HL-60 (cell line): ENCODE data around the gene SLC17A8.
"Not testable (repeated sequence)": the region's sequence is repeated elsewhere in the genome, so short reads cannot be mapped to it uniquely, and the experiment has no call there.

ENCODE experiments used
- DNase-seq, 2 experiments: peaks; one replicate each; pipeline ENCODE4 v3.0.0-alpha.2; 2010 to 2020; ENCODE audit warnings: low read depth in 1 of 2, low spot score in 1 of 2
- H3K27ac ChIP-seq: fragments of 250-450 bp; sonication (Bioruptor Pico); replicated peaks from 2 replicates; pipeline ENCODE4 v1.5.1; 2020; ENCODE audit warnings: mild to moderate bottlenecking, moderate library complexity
- H3K27me3 ChIP-seq: fragments of 250-450 bp; sonication (Bioruptor Pico); 2 replicates; pipeline ENCODE4 v1.5.1; 2021; ENCODE audit warnings: mild to moderate bottlenecking, moderate library complexity; ENCODE audit not compliant: insufficient read depth, poor library complexity, severe bottlenecking
- H3K4me3 ChIP-seq: replicated peaks from 2 replicates; pipeline ENCODE4 v1.5.1; 2011; ENCODE audit warnings: mild to moderate bottlenecking, control low read depth, low read length; ENCODE audit not compliant: insufficient read depth
- CTCF ChIP-seq: IDR thresholded peaks from one replicate; pipeline ENCODE4 v1.5.1; 2011; ENCODE audit warnings: low read length, control low read depth, inconsistent platforms; ENCODE audit not compliant: insufficient read depth
- GABPA ChIP-seq: IDR thresholded peaks from 2 replicates; pipeline ENCODE4 v1.6.1; 2012; ENCODE audit warnings: low read depth
- POLR2AphosphoS5 ChIP-seq: IDR thresholded peaks from 2 replicates; pipeline ENCODE4 v1.6.1; 2012; ENCODE audit warnings: low read depth
- REST ChIP-seq: IDR thresholded peaks from 2 replicates; pipeline ENCODE4 v1.6.1; 2012; ENCODE audit warnings: low read depth; ENCODE audit not compliant: insufficient replicate concordance
- SPI1 ChIP-seq: IDR thresholded peaks from 2 replicates; pipeline ENCODE4 v1.6.1; 2012; ENCODE audit warnings: low read depth, mild to moderate bottlenecking, borderline replicate concordance

SLC17A8 gene

GRCh38 chr12:100337727-100338126, 19.1 kb upstream of the SLC17A8 start:
- no peak for DNase-seq
- TF ChIP-seq CTCF, result no peak
- TF ChIP-seq SPI1, result no peak
- no peak for TF ChIP-seq REST
- no peak for TF ChIP-seq POLR2AphosphoS5
- no peak for TF ChIP-seq GABPA
- no peak overlapping the region for H3K27ac ChIP-seq
- H3K27me3 ChIP-seq, result no peaks in the 10 kb centered on the region
- H3K4me3 ChIP-seq, result no peak overlapping the region

GRCh38 chr12:100339071-100339470, 17.8 kb upstream of the SLC17A8 start:
- H3K27ac ChIP-seq, result no peak overlapping the region
- no peak overlapping the region for H3K4me3 ChIP-seq
- H3K27me3 ChIP-seq, result no peaks in the 10 kb centered on the region
- TF ChIP-seq CTCF, result no peak
- no peak for TF ChIP-seq GABPA
- TF ChIP-seq POLR2AphosphoS5, result no peak
- no peak for TF ChIP-seq REST
- TF ChIP-seq SPI1, result no peak
- no peak for DNase-seq

- H3K4me3 ChIP-seq, DNase-seq: not testable (repeated sequence)
These were observed 14.0 kb upstream of the SLC17A8 start for GRCh38 chr12:100342897-100343296.

GRCh38 chr12:100344351-100344750, 12.5 kb upstream of the SLC17A8 start:
- H3K4me3 ChIP-seq, H3K27me3 ChIP-seq, H3K27ac ChIP-seq, DNase-seq: not testable (repeated sequence)

More at GRCh38 chr12:100342897-100343296, 14.0 kb upstream of the SLC17A8 start:
- H3K27me3 ChIP-seq, H3K27ac ChIP-seq: not testable (repeated sequence)

GRCh38 chr12:100345020-100345767, 11.7 kb upstream of the SLC17A8 start:
- Histone ChIP-seq H3K27ac (no peak overlapping the region), H3K4me3 (no peak overlapping the region), H3K27me3 (no peaks in the 10 kb centered on the region)
- TF ChIP-seq CTCF (no peak), REST (no peak), GABPA (no peak), SPI1 (no peak), POLR2AphosphoS5 (no peak)
- no peak for DNase-seq
